ENCODE data around the gene SOX18. TPM values are rescaled to one million over a fixed set of nuclear protein-coding genes. Genes with fewer than 3 reads are reported as not detected.

SOX18 gene
- total and polyA plus RNA-seq, 2 of the 8 experiments (the other 6 are each of a cell fraction or from before 2014, with no cell fraction given) = 0.09 TPM; not detected in 1

DNA sequence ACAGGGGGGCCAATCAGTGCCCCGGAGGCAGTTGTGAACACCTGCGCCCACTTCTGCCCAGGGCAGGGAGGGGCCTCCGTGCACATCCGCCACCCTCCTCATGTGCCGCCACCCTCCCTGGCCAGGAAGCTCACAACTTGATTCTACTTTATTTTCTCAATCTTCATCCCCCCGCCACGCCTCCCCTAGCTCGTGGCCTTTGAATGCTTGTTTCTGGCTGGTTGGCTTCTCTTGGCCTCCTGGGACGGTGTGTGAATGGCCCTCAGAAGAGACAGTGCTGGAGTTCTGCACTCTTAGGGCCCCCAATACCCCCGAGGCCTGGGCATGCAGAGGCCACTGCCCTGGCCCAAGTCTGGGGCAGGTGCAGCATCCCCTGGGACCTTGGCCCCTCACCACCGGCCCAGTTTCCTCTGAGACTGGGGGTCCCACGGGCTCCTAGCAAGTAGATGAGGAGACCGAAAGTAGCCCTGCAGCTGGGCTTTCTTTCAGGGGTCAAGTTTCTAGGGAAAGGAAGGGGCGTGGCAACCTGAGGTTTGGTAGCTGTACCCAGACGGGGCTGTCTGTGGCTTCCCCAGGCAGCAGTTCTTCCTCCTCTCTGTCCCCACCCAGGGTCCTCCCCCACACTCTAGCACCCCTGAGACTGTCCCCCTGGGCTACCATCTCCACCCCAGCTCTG is 28.6 kb upstream of the SOX18 start:
- no peak overlapping the region for H3K27ac ChIP-seq (ENCODE audit: low read depth, low read length)
- no peak overlapping the region for H2AK5ac ChIP-seq (ENCODE audit: low read depth, low read length)
- CTCF ChIA-PET (ENCODE audit: partially characterized antibody) = interaction anchor here (1.6 to 13.0 kb wide), 5 partner anchors 9 to 40 kb away, joined by 5 to 144 read pairs (median 33); partner anchors contain the start of genes SOX18 and TCEA2
- peak overlapping the region; percentile 11; the same call in 1 of the 2 replicates for H4K8ac ChIP-seq (ENCODE audit: extremely low read depth, insufficient read depth, low read length)
- no peak overlapping the region for H3K14ac ChIP-seq (ENCODE audit: insufficient read length)
- DNase-seq (ENCODE audit: low read depth in 1 of 2, low spot score in 2 of 2) = no peak
- H4K5ac ChIP-seq (ENCODE audit: insufficient read length, low read depth, low read length) = no peak overlapping the region
- H3K27me3 ChIP-seq (replicated peaks in 1 of 4; ENCODE audit: control insufficient read depth in 3 of 4, extremely low read depth in 1 of 4, insufficient read depth in 3 of 4, low read length in 3 of 4) = peaks cover 1 to 25% (median 19%) of the 10 kb centered on the region in 4 experiments; a peak in 6 of 7 replicates
- no peak overlapping the region for H3K56ac ChIP-seq (replicated peaks; ENCODE audit: insufficient read length, low read depth, low read length)
- H2BK20ac ChIP-seq (ENCODE audit: low read length) = no peak overlapping the region
- H3K23ac ChIP-seq (ENCODE audit: insufficient read length) = no peak overlapping the region
- FAIRE-seq = no peak
- H2BK15ac ChIP-seq (ENCODE audit: low read length) = no peak overlapping the region
- 80% methylated on average over 15 of the region's 15 CpGs; no CpG with 5 or more reads in 1 of the 2 experiments for WGBS, 2 experiments (ENCODE audit: extremely low coverage in 1 of 2, insufficient coverage in 1 of 2, insufficient read length in 1 of 2, insufficient replicate concordance in 2 of 2, low coverage in 1 of 2, low lambda C conversion rate in 2 of 2, missing lambda C conversion rate in 1 of 2)
- H3K18ac ChIP-seq (ENCODE audit: extremely low read depth, low read length) = no peak overlapping the region
- H2AFZ ChIP-seq (ENCODE audit: low read length) = no peak overlapping the region
- H2BK12ac ChIP-seq (ENCODE audit: low read depth, low read length) = no peak overlapping the region
- POLR2A ChIA-PET (ENCODE audit: partially characterized antibody) = interaction anchor here (1.6 to 4.6 kb wide), 2 partner anchors 10 to 12 kb away, joined by 4 to 27 read pairs; no protein-coding TSS in a partner anchor
- peak overlapping the region in 2 of 4 experiments; percentile 5 to 92; a peak in 2 of 8 replicates for H3K4me3 ChIP-seq (ENCODE audit: extremely low read depth in 1 of 4, insufficient read depth in 2 of 4, low read depth in 3 of 4, low read length in 4 of 4)
- H4K91ac ChIP-seq (replicated peaks; ENCODE audit: insufficient read length, low read length) = no peak overlapping the region
- TF ChIP-seq ASH2L (IDR thresholded peaks at IDR 0.05; ENCODE audit: low read length) = no peak
- TF ChIP-seq SIN3A (conservative IDR thresholded peaks at IDR 0.05 in 1 of 2, IDR thresholded peaks at IDR 0.05 in 1 of 2; ENCODE audit: low read depth in 1 of 2, low read length in 2 of 2) = 0 out of 4 replicates have a peak, but pooled peaks of 1 of the 2 experiments have one; percentile 15
- no peaks in the 10 kb centered on the region for H3K79me2 ChIP-seq (ENCODE audit: control insufficient read depth in 1 of 2, insufficient read depth in 2 of 2, low read length in 2 of 2)
- peaks cover 0 to 23% (median 12%) of the 10 kb centered on the region in 4 experiments; a peak in 5 of 7 replicates for H3K4me1 ChIP-seq (replicated peaks in 1 of 4; ENCODE audit: control insufficient read depth in 3 of 4, insufficient read depth in 4 of 4, low read length in 3 of 4)
- no peaks in the 10 kb centered on the region for H3K9me3 ChIP-seq (ENCODE audit: insufficient read depth in 2 of 2, low read depth in 1 of 2, low read length in 1 of 2)
- H2BK5ac ChIP-seq (ENCODE audit: low read depth, low read length) = no peak overlapping the region
- H3K9ac ChIP-seq (replicated peaks in 1 of 4; ENCODE audit: extremely low read depth in 1 of 4, low read depth in 3 of 4, low read length in 3 of 4) = no peak overlapping the region
- H3K4ac ChIP-seq (replicated peaks; ENCODE audit: insufficient read length, low read depth, low read length) = no peak overlapping the region
- H3K23me2 ChIP-seq (ENCODE audit: low read depth, low read length) = peaks cover 11% of the 10 kb centered on the region; the same call in 1 of the 2 replicates
- peak overlapping the region; percentile 33 to 78 for H3K4me2 ChIP-seq (ENCODE audit: insufficient read depth in 1 of 2, low read depth in 2 of 2, low read length in 2 of 2)
- peaks cover 0 to 4% of the 10 kb centered on the region in 2 experiments for H4K20me1 ChIP-seq (replicated peaks in 1 of 2; ENCODE audit: control insufficient read depth in 1 of 2, insufficient read depth in 2 of 2, low read length in 2 of 2)
- H2BK120ac ChIP-seq (replicated peaks; ENCODE audit: low read depth, low read length) = no peak overlapping the region
- H3K79me1 ChIP-seq (ENCODE audit: low read depth, low read length) = no peaks in the 10 kb centered on the region
- peaks cover 0 to 6% (median 3%) of the 10 kb centered on the region in 4 experiments; a peak in 3 of 8 replicates for H3K36me3 ChIP-seq (ENCODE audit: control insufficient read depth in 2 of 4, insufficient read depth in 4 of 4, low read length in 3 of 4)

Data from H1 (cell line).